DND-41 (cell line): Measurements from ENCODE around the gene KIF22.

Experiments
- CTCF ChIP-seq: IDR thresholded peaks from 2 replicates; pipeline ENCODE4 v1.5.1; 2012; ENCODE audit warnings: borderline replicate concordance, low read length, moderate library complexity, mild to moderate bottlenecking; ENCODE audit not compliant: poor library complexity, severe bottlenecking; ENCODE audit errors: extremely low read depth
- EZH2 ChIP-seq: IDR thresholded peaks from 3 replicates; pipeline ENCODE4 v1.6.1; 2012; ENCODE audit warnings: borderline replicate concordance, low read depth, mild to moderate bottlenecking, moderate library complexity, low read length, inconsistent platforms; ENCODE audit not compliant: severe bottlenecking

GRCh38 chr16:29820271-29820701, 29.7 kb downstream of the KIF22 start, which contains the start of gene MVP:
- TF ChIP-seq CTCF (no peak), EZH2 (no peak)
